Measurements from ENCODE around the gene ATXN10. TPM values are rescaled to one million over a fixed set of nuclear protein-coding genes. Genes with fewer than 3 reads are reported as not detected.

The ATXN10 gene
- total and polyA plus RNA-seq, 2 of the 13 experiments (the other 11 are each of a cell fraction or from before 2014, with no cell fraction given): 60.1 to 194 TPM

- 6% methylated on average over 5 of the region's 5 CpGs for WGBS (ENCODE audit: low lambda C conversion rate)
- no TSS peak for BruUV-seq (replicated peaks)
- intact Hi-C loops (cut with micrococcal nuclease; ENCODE audit: unreplicated experiment) (no loop called here), in situ Hi-C loops (cut with HindIII; ENCODE audit: extremely low pct_ligation_motif_present, low pct_unique_long_range_greater_than_20kb) (no loop called here)
- Histone ChIP-seq H3K27me3 (ENCODE audit: control insufficient read depth in 1 of 2, insufficient read depth in 2 of 2, low read length in 2 of 2) (no peaks in the 10 kb centered on the region), H3K79me2 (ENCODE audit: insufficient read depth, low read length) (peaks cover 8% of the 10 kb centered on the region), H3K36me3 (replicated peaks in 1 of 2; ENCODE audit: control insufficient read depth in 1 of 2, insufficient read depth in 2 of 2, low read length in 2 of 2) (no peaks in the 10 kb centered on the region), H3K4me2 (ENCODE audit: low read depth, low read length) (peak overlapping the region; percentile 69), H3K9me3 (ENCODE audit: low read length) (no peaks in the 10 kb centered on the region), H3K27ac (ENCODE audit: extremely low read length, insufficient read depth, low read length) (peak overlapping the region; percentile 51), H3K4me3 (replicated peaks in 1 of 3; ENCODE audit: insufficient read depth in 1 of 3, low read depth in 2 of 3, low read length in 3 of 3) (peak overlapping the region in 1 of 3 experiments; percentile 35; a peak in 1 of 6 replicates), H2AFZ (ENCODE audit: low read length) (no peak overlapping the region), H4K20me1 (ENCODE audit: insufficient read depth, low read length) (no peaks in the 10 kb centered on the region), H3K4me1 (ENCODE audit: insufficient read depth, low read length) (peaks cover 48% of the 10 kb centered on the region), H3K9ac (ENCODE audit: insufficient read depth, low read depth, low read length) (no peak overlapping the region)
- DNase-seq (ENCODE audit: low spot score): peak; percentile 70
- ATAC-seq: peak; percentile 24
- peak; percentile 23 for FAIRE-seq
- CTCF ChIA-PET (ENCODE audit: low intra/inter-chr PET ratio, low total read pairs): no interaction called here
- POLR2A ChIA-PET: interaction anchor here (1.8 to 2.4 kb wide), 2 partner anchors 10 to 15 kb away, joined by 4 to 6 read pairs; no protein-coding TSS in a partner anchor
- peak; percentile 65 for TF ChIP-seq SAP130 (CRISPR knock-in tag; IDR thresholded peaks at IDR 0.05; ENCODE audit: low read depth)
- TF ChIP-seq ZNF468 (CRISPR knock-in tag; IDR thresholded peaks at IDR 0.05): no peak
- TF ChIP-seq GABPA (IDR thresholded peaks at IDR 0.05; ENCODE audit: low read depth, low read length): no peak
- 0 out of 2 replicates have a peak, but pooled peaks have one; percentile 30 for TF ChIP-seq GABPA (CRISPR knock-in tag; IDR thresholded peaks at IDR 0.05; ENCODE audit: low read depth)
- TF ChIP-seq KAT2B (IDR thresholded peaks at IDR 0.05; ENCODE audit: borderline replicate concordance, low read depth, low read length): peak; percentile 78
- no peak for TF ChIP-seq KDM5A (IDR thresholded peaks at IDR 0.05; ENCODE audit: borderline replicate concordance, low read length)
- TF ChIP-seq NR2F6 (IDR thresholded peaks at IDR 0.05): no peak
- peak; percentile 19; the same call in 1 of the 2 replicates for TF ChIP-seq NR2F6 (CRISPR knock-in tag; IDR thresholded peaks at IDR 0.05)
- no peak for TF ChIP-seq ISL2 (CRISPR knock-in tag; IDR thresholded peaks at IDR 0.05)
- TF ChIP-seq ZFP91 (CRISPR knock-in tag; IDR thresholded peaks at IDR 0.05; ENCODE audit: borderline replicate concordance): no peak
- TF ChIP-seq ATM (IDR thresholded peaks at IDR 0.05; ENCODE audit: borderline replicate concordance): no peak
- TF ChIP-seq CEBPB (IDR thresholded peaks at IDR 0.05; ENCODE audit: borderline replicate concordance, low read depth, low read length): no peak
- 0 out of 2 replicates have a peak, but pooled peaks have one; percentile 10 for TF ChIP-seq CEBPG (CRISPR knock-in tag; IDR thresholded peaks at IDR 0.05)
- 0 out of 2 replicates have a peak, but pooled peaks have one; percentile 30 for TF ChIP-seq ZGPAT (CRISPR knock-in tag; IDR thresholded peaks at IDR 0.05)
- TF ChIP-seq ZNF703 (CRISPR knock-in tag; IDR thresholded peaks at IDR 0.05; ENCODE audit: borderline replicate concordance): no peak
- TF ChIP-seq RARA (CRISPR knock-in tag; IDR thresholded peaks at IDR 0.05): 0 out of 2 replicates have a peak, but pooled peaks have one; percentile 6
- TF ChIP-seq ZNF326 (CRISPR knock-in tag; IDR thresholded peaks at IDR 0.05; ENCODE audit: borderline replicate concordance): no peak
- peak; percentile 95 for TF ChIP-seq ZNF644 (CRISPR knock-in tag; IDR thresholded peaks at IDR 0.05; ENCODE audit: low read depth)
- no peak for TF ChIP-seq ZNF772 (CRISPR knock-in tag; IDR thresholded peaks at IDR 0.05)
- no peak for TF ChIP-seq ZNF546 (CRISPR knock-in tag; conservative IDR thresholded peaks at IDR 0.05)
- TF ChIP-seq CAMTA2 (CRISPR knock-in tag; IDR thresholded peaks at IDR 0.05; ENCODE audit: borderline replicate concordance): no peak
- no peak for TF ChIP-seq ZKSCAN5 (CRISPR knock-in tag; IDR thresholded peaks at IDR 0.05)
- TF ChIP-seq BRD4 (CRISPR knock-in tag; IDR thresholded peaks at IDR 0.05): no peak
- peak; percentile 66 for TF ChIP-seq FOXA3 (CRISPR knock-in tag; IDR thresholded peaks at IDR 0.05)
- TF ChIP-seq MIXL1 (CRISPR knock-in tag; IDR thresholded peaks at IDR 0.05): peak; percentile 72
- TF ChIP-seq NR2C2 (CRISPR knock-in tag; IDR thresholded peaks at IDR 0.05; ENCODE audit: borderline replicate concordance): no peak
- no peak for TF ChIP-seq XBP1 (CRISPR knock-in tag; IDR thresholded peaks at IDR 0.05)
- no peak for TF ChIP-seq SRF (IDR thresholded peaks at IDR 0.05; ENCODE audit: low read depth, low read length)
Measured at GRCh38 chr22:45667486-45667885, 4.1 kb upstream of the ATXN10 start.

Measured in HepG2 (cell line).